OCI-M2 (cell line): ENCODE data around the gene AHNAK2.
"Not testable (repeated sequence)": the region's sequence is repeated elsewhere in the genome, so short reads cannot be mapped to it uniquely, and the experiment has no call there.

Source experiments
- DNase-seq: peaks from one replicate; lab custom pipeline; 2025; ENCODE audit not compliant: unreplicated experiment; lab: John Stamatoyannopoulos, UW

AHNAK2 gene

GRCh38 chr14:104977681-104978653 lies at the start of gene AHNAK2:
AHNAK2 (minus strand) TSS chr14:104978374; CDS start chr14:104978237, 137 bp downstream.
- DNase-seq: peak; percentile 85

DNA sequence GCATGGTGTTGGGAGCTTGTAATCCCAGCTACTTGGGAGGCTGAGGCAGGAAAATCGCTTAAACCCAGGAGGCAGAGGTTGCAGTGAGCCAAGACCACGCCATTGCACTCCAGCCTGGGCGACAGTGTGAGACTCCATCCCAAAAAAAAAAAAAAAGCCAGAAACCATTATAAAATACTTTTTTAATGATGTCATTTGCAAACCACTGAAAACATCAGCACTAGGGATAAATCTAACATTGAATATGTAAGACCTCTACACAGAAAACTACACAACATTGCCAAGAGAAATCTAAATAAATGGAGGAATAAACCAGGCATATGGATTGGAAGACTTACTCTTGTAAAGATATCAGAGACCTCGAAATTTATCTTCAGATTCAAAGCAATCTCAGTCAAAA lies 49.5 kb upstream of the AHNAK2 start:
- not testable (repeated sequence) for DNase-seq

GRCh38 chr14:105026802-105027563 lies 48.8 kb upstream of the AHNAK2 start:
- no peak for DNase-seq

- no peak for DNase-seq
Measured at GRCh38 chr14:105026033-105026785, 48.0 kb upstream of the AHNAK2 start.

- no peak for DNase-seq
Measured at GRCh38 chr14:105025429-105025828, 47.3 kb upstream of the AHNAK2 start.

DNA sequence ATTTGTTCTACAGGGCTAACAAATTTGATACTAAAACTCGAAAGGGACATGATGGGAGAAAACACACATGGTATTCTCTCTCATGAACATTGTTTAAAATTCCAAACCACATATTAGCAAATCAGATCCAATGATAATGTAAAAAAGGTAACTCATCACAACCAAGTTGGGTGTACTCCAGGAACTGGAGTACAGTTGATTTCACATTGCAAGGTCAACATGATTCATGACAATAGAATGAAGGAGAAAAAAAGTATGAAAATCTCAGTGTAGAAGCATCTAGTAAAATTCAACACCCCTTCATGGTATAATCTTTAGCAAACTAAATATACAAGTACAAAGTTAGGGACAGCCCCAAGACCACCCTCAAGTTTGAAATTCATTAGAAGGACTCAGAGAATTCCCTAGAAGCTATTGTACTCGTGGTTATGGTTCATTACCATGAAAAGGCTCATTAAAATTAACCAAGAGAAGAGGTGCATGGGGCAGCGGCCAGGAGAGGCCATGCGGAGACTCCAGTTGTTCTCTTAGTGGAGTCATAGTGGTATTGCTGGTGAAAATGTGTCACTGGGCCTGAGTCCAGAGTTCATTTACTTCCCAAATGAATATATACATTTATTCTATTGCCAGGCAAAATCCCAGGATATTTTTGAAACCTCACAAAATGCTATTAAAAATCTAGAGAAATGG lies 45.8 kb upstream of the AHNAK2 start:
- DNase-seq: no peak

- no peak for DNase-seq
Measured at GRCh38 chr14:105023144-105023543, 45.0 kb upstream of the AHNAK2 start.

GRCh38 chr14:105022276-105022670 lies 44.1 kb upstream of the AHNAK2 start:
- no peak for DNase-seq

DNA sequence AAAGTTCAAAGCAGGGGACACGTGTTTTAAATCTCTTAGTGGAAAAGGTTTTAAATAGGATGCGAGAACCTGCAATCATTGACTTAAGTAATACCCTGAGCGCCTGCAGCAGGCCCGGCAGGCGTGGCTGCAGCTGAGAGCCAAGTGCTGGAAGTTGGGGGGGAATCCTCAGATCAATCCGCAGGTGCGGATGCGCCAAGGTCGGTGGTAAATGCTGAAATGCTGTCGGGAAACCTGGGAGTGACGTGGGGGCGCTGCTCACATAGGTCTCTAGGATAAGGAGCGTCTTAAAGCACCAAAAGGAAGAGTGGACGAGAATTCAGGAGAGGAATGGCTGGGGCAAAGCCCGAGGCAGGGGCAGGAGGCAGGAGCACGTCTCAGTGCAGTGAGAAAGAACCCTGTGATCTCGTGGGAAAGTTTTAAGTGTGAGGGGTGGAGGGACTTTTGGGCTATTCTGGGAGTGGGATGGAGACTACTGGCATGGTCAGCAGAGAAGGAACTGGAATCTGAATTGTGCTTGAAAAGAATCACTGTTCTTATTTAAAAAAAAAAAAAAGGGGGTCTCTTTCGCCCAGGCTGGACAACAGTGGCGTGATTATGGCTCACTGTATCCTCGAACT lies 43.6 kb upstream of the AHNAK2 start:
- DNase-seq: no peak

DNA sequence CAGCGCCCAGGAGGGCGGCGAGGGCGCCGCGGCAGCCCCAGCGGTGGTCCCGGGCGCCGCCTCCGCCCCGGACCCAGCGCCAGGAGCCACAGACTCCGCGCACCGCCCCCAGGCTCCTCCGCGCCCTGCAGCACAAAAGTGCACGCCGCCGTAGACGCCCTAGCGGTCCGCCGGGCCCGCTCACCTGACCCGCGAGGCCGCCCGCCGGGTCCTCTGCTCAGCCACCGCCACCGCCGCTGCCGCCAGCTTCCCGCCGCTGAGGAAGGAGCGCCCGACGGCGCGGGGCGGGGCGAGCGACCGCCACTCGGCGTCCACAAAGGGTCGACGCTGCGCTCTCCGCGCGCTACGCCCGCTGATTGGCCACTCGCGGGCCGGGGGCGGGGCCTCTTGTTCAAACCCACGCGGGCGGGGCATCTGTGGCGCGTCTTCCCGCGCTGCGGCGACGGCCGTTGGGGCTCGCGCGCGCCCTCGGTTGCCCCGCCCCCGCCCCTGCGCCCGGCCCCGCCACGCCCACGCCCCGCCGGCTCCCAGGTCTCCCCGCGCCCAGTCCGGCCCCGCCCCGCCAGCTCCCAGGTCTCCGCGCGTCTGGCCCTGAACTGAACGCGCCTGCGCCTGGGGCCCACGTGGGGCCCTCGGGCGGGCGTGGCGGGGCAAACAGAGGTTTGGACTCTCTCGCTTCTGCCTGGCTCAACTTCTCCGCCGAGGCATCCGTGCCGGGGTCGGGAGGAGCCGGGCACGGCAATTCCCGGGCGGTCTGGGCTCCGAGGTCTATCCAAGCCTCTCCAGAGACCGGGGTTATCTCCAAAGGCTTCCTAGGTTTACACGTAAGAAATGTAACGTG lies 42.9 kb upstream of the AHNAK2 start, which contains the start of gene CDCA4:
TSS of gene CDCA4 (minus strand) at position 269 of the 841 bp plus-strand sequence. CDS start 9,154 bp downstream, outside the sequence.
- DNase-seq: peak; percentile 86

- DNase-seq: no peak
Measured at GRCh38 chr14:105019861-105020814, 42.0 kb upstream of the AHNAK2 start.

GRCh38 chr14:105018414-105018813 lies 40.2 kb upstream of the AHNAK2 start:
- no peak for DNase-seq

DNA sequence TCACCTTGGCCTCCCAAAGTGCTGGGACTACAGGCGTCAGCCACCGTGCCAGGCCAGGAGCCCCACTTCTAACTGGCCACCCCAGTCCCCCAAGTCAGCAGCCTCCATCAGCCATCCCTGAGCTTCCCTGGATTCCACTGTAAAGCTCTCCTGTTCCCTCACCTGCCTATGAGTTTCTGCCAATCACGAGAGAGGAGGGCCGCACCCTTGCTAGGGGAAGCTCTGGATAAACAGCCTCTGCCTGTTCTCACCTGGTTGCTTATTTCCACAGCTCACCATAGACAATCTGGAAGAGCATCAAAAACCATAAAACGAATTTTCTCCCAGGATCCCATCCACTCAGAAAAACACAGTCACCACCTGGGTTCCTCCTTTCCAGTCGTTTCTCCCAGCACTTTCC lies 37.7 kb upstream of the AHNAK2 start:
- DNase-seq: no peak

DNA sequence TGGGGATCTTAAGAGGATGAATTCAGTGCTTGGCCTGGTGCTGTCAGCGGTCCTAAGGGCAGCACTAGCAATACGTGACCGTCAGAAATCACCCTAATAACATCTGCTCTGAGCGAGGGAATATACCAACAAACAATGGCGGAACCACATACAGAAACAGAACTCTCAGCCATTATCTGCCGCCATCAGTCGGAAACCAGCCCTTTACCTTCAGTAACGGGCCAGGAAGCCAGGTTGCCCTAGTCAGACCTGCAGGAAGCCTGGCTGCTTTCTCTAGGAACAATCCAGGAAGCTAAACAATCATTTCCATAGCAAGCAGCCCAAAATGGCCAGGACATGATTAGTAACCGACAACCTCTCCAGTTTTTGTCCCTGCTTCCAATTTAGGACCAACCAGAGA lies 37.1 kb upstream of the AHNAK2 start:
- no peak for DNase-seq

- DNase-seq: no peak
Measured at GRCh38 chr14:105014631-105015030, 36.5 kb upstream of the AHNAK2 start.

- DNase-seq: no peak
Measured at GRCh38 chr14:105014032-105014431, 35.9 kb upstream of the AHNAK2 start.

- DNase-seq: no peak
Measured at GRCh38 chr14:105013150-105013785, 35.1 kb upstream of the AHNAK2 start.
